ENCODE results near the gene ARHGEF12.

Gene ARHGEF12

DNA sequence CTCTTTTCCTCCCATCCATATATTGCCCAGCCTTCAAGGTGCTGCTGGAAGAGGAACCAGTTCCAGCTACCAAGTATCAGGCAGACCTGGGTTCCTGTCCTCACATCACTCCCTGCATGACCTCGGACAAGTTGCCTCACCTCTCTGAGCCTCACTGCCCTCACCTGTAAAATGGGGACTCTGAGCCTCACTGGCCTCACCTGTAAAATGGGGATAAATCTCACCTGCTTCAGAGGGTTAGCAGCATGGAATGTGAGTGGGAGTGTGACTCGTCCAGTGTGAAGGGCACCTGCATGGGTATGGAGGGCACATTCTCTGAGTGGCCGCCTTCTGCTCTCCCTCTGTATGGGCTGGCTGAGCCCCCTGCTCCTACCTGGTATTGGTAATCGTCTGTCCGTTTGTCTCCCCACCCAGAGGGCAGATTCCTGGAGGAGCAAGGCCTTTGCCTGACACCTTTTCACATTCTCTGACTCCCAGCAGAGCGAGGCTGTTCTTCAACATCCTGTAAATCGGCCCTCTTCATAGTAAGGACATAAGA lies 179.0 kb downstream of the ARHGEF12 start:
- Histone ChIP-seq H3K36me3 (ENCODE audit: control insufficient read depth, insufficient read depth, low read length) (no peaks in the 10 kb centered on the region), H3K4me1 (ENCODE audit: control insufficient read depth, insufficient read depth, low read length) (no peaks in the 10 kb centered on the region), H3K27me3 (ENCODE audit: control insufficient read depth, insufficient read depth, low read length) (peaks cover 9% of the 10 kb centered on the region), H3K27ac (ENCODE audit: low read depth, low read length) (no peak overlapping the region), H3K9ac (ENCODE audit: low read length) (no peak overlapping the region), H3K4me3 (ENCODE audit: low read length) (no peak overlapping the region)

DNA sequence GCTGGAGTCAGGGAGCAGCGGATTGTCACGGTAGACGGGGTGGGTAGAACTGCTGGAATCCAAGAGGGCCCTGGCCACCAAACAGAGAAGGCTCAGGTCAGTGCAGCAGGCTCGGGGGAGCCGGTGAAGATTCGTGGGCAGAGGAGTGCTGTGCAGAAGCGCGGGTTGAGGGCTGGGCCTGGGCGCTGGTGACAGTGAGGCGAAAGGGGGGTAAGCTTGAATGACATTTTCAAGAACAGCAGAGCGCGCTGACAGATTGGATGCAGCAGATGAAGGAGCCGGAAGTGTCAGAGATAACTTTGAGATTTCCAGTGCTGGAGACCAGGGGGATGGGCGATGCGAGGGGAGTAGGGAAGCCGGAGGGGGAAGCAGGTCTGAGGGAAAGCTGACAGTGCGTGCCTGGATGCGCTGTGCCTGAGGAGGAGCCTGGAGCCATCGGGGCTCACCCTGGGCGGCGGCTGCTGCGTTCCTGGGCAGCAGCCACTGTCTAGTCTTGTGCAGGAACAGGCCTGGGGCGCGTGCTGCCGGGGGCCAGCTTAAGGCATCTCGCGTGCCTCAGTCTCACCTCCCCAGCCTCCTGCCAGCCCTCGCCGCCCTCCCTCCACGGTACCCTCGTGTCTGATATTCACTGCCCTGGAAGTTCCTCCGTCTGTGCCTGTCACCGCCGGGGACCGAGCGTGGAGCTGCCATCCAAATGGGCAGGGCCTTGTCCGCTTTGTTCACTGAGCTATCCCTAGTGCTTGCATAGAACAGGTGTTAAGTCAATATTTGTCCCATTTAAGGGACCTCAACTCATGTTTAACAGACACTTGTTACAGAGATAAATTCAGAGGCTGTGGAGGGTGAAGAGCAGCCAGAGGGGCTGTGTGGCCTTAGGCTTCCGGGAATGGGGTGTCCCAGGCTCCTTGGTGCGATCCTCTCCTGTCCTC lies 180.5 kb downstream of the ARHGEF12 start:
- no peak overlapping the region for H3K4me3 ChIP-seq (ENCODE audit: low read length)
- H3K27me3 ChIP-seq (ENCODE audit: control insufficient read depth, insufficient read depth, low read length): peaks cover 9% of the 10 kb centered on the region
- H3K36me3 ChIP-seq (ENCODE audit: control insufficient read depth, insufficient read depth, low read length): no peaks in the 10 kb centered on the region
- H3K4me1 ChIP-seq (ENCODE audit: control insufficient read depth, insufficient read depth, low read length): no peaks in the 10 kb centered on the region
- no peak overlapping the region for H3K27ac ChIP-seq (ENCODE audit: low read depth, low read length)
- no peak overlapping the region for H3K9ac ChIP-seq (ENCODE audit: low read length)

DNA sequence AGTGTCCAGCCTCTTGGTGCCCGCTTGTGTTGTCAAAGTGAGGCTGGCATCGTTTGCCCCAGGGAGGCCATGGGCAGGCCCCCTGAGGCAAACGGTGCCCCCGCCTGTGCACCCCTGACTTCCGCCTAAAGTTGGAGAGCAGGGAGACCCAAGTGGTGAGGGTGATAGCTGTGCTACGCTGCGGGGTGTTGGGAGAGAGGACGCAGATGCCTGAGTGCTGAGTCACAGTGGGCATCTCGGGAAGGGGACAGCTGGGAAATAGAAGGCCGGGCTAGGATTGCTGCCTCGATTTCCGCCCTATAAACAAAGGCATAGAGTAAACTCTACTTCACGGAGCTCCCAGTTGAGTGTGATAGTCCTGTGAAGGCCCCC lies 181.2 kb downstream of the ARHGEF12 start:
- H3K4me3 ChIP-seq (ENCODE audit: low read length): no peak overlapping the region
- H3K27ac ChIP-seq (ENCODE audit: low read depth, low read length): no peak overlapping the region
- no peaks in the 10 kb centered on the region for H3K4me1 ChIP-seq (ENCODE audit: control insufficient read depth, insufficient read depth, low read length)
- no peaks in the 10 kb centered on the region for H3K36me3 ChIP-seq (ENCODE audit: control insufficient read depth, insufficient read depth, low read length)
- peaks cover 9% of the 10 kb centered on the region for H3K27me3 ChIP-seq (ENCODE audit: control insufficient read depth, insufficient read depth, low read length)
- no peak overlapping the region for H3K9ac ChIP-seq (ENCODE audit: low read length)

DNA sequence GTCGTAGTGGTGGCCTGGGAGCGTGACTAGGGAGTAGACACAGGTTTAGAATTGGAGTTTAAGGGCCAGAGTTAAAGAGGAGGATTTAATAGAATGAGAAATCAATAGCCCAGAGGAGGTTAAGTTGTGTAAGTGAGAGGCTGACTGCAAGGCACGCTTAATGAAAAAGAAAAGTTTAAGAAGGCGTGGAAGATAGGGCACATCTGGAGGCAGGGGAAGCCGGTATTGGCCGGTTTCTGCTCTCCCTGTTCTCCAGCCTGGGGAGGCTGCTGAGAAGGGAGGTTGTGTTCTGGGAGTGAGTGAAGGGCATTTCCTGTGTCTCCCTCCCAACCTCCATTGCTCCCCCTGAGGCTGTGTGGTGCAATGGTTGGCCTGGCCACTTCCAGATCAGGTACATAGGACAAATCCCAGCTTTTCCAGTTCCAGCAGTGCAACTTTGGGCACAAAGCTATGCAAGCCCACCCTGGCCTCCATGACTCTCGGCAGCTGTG lies 181.6 kb downstream of the ARHGEF12 start:
- no peak overlapping the region for H3K4me3 ChIP-seq (ENCODE audit: low read length)
- H3K27ac ChIP-seq (ENCODE audit: low read depth, low read length): no peak overlapping the region
- peaks cover 9% of the 10 kb centered on the region for H3K27me3 ChIP-seq (ENCODE audit: control insufficient read depth, insufficient read depth, low read length)
- H3K4me1 ChIP-seq (ENCODE audit: control insufficient read depth, insufficient read depth, low read length): no peaks in the 10 kb centered on the region
- H3K9ac ChIP-seq (ENCODE audit: low read length): no peak overlapping the region
- H3K36me3 ChIP-seq (ENCODE audit: control insufficient read depth, insufficient read depth, low read length): no peaks in the 10 kb centered on the region

DNA sequence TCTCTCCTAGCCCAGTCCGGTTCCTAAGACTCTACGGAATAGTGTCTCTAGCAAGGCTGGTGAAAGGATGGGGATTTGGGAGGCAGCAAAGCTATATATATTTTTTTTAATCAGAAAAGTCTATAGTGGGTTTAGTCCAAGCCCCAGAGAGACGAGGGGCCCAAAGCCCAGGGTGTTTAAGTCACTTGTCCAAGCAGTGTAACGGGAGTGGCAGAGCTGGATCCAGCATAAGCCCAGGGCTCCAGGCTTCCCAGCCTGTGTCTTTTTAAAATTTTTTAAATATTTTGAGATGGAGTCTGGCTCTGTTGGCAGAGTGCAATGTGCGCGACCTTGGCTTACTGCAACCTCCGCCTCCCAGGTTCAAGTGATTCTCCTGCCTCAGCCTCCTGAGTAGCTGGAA lies 182.1 kb downstream of the ARHGEF12 start:
- no peak overlapping the region for H3K9ac ChIP-seq (ENCODE audit: low read length)
- peaks cover 9% of the 10 kb centered on the region for H3K27me3 ChIP-seq (ENCODE audit: control insufficient read depth, insufficient read depth, low read length)
- no peak overlapping the region for H3K27ac ChIP-seq (ENCODE audit: low read depth, low read length)
- H3K36me3 ChIP-seq (ENCODE audit: control insufficient read depth, insufficient read depth, low read length): no peaks in the 10 kb centered on the region
- H3K4me3 ChIP-seq (ENCODE audit: low read length): no peak overlapping the region
- no peaks in the 10 kb centered on the region for H3K4me1 ChIP-seq (ENCODE audit: control insufficient read depth, insufficient read depth, low read length)

DNA sequence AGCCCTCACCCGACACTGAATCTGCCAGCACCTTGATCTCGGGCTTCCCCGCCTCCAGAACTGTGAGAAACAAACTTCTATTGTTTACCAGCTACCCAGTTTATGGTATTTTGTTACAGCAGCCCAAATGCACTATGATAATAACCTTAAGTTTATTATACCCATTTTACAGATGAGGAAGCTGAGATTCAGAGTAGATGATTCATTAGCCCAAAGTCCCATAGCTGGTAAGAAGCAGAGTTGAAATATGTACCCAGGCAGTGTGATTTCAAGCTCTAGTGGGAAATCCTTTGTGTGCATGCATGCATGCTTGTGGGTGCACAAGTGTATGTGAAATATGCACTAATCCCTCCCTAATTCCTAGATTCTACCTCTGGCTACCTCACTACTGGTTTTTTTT lies 183.3 kb downstream of the ARHGEF12 start:
- no peaks in the 10 kb centered on the region for H3K36me3 ChIP-seq (ENCODE audit: control insufficient read depth, insufficient read depth, low read length)
- H3K4me3 ChIP-seq (ENCODE audit: low read length): no peak overlapping the region
- no peak overlapping the region for H3K9ac ChIP-seq (ENCODE audit: low read length)
- no peak overlapping the region for H3K27ac ChIP-seq (ENCODE audit: low read depth, low read length)
- no peaks in the 10 kb centered on the region for H3K4me1 ChIP-seq (ENCODE audit: control insufficient read depth, insufficient read depth, low read length)
- H3K27me3 ChIP-seq (ENCODE audit: control insufficient read depth, insufficient read depth, low read length): peaks cover 9% of the 10 kb centered on the region

DNA sequence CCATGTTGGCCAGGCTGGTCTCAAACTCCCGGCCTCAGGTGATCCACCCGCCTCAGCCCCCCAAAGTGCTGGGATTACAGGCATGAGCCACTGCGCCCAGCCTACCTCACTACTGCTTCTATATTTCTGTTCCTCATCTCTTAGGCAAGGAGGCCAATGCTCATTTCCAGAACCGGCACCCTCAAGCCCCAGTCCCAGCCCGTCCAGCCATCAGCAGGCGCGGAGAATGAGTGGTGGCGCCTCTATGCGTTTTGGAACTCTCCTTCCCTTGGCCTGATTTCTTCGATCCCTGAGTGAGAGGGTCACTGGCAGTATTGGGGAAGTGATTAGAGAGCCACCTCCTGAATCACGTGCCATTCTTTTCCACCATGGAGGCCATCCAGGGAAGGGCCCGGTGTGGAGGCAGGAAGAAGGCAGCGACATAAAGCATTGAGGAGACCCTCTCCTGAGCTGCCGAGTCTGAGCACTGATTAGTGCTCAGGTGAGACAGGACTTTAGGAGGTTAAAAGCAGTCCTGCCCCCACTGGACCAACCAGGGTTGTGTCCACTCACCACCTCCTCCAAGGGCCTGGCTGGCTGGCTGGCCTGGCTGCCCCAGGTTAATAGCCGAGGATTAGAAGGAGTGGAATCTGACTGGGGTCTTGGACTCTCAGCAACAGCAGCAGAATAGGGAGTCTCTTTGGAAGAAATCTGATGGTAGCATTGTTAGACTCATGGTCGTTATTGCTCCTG lies 184.0 kb downstream of the ARHGEF12 start:
- no peaks in the 10 kb centered on the region for H3K4me1 ChIP-seq (ENCODE audit: control insufficient read depth, insufficient read depth, low read length)
- H3K4me3 ChIP-seq (ENCODE audit: low read length): no peak overlapping the region

DNA sequence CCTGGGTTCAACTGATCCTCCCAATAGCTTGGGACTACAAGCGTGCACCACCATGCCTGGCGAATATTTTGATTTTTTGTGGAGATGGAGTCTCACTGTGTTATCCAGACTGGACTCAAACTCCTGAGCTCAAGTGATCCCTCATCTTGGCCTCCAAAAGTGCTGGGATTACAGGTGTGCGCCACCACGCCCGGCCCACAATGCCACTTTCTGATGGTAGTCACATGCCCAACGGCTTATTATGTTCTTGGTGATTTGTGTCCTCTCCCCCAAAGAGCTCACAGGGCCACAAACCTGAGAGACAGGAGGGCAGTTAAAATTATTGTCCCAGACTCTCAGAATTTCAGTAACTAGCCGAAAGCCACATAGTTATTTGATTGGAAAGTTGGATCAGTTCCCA lies 185.0 kb downstream of the ARHGEF12 start:
- no peak overlapping the region for H3K27ac ChIP-seq (ENCODE audit: low read depth, low read length)
- H3K9ac ChIP-seq (ENCODE audit: low read length): no peak overlapping the region
- H3K27me3 ChIP-seq (ENCODE audit: control insufficient read depth, insufficient read depth, low read length): peaks cover 7% of the 10 kb centered on the region
- H3K4me3 ChIP-seq (ENCODE audit: low read length): no peak overlapping the region
- H3K36me3 ChIP-seq (ENCODE audit: control insufficient read depth, insufficient read depth, low read length): no peaks in the 10 kb centered on the region
- H3K4me1 ChIP-seq (ENCODE audit: control insufficient read depth, insufficient read depth, low read length): no peaks in the 10 kb centered on the region

More for the DNA sequence above, 184.0 kb downstream of the ARHGEF12 start:
- Histone ChIP-seq H3K27me3 (ENCODE audit: control insufficient read depth, insufficient read depth, low read length) (peaks cover 9% of the 10 kb centered on the region), H3K36me3 (ENCODE audit: control insufficient read depth, insufficient read depth, low read length) (no peaks in the 10 kb centered on the region), H3K27ac (ENCODE audit: low read depth, low read length) (no peak overlapping the region), H3K9ac (ENCODE audit: low read length) (no peak overlapping the region)

DNA sequence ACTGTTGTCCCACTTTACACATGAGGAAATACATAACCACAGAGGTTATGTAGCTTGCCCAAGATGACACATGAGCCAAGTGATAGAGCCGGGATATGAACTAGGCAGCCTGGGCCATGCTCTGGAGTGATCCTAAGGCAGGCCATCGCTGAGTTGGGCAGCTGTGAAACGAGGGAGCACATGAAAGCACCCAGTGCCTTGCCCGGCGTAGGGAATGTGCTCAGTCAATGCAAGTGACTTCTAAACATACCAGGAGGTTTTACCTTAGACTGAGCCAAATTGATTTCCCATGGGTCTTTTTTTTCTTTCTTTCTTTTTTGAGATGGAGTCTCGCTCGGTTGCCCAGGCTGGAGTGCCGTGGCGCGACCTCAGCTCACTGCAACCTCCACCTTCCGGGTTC lies 185.8 kb downstream of the ARHGEF12 start:
- H3K4me3 ChIP-seq (ENCODE audit: low read length): no peak overlapping the region
- H3K36me3 ChIP-seq (ENCODE audit: control insufficient read depth, insufficient read depth, low read length): no peaks in the 10 kb centered on the region
- H3K27ac ChIP-seq (ENCODE audit: low read depth, low read length): no peak overlapping the region
- H3K9ac ChIP-seq (ENCODE audit: low read length): no peak overlapping the region
- no peaks in the 10 kb centered on the region for H3K27me3 ChIP-seq (ENCODE audit: control insufficient read depth, insufficient read depth, low read length)
- H3K4me1 ChIP-seq (ENCODE audit: control insufficient read depth, insufficient read depth, low read length): no peaks in the 10 kb centered on the region

DNA sequence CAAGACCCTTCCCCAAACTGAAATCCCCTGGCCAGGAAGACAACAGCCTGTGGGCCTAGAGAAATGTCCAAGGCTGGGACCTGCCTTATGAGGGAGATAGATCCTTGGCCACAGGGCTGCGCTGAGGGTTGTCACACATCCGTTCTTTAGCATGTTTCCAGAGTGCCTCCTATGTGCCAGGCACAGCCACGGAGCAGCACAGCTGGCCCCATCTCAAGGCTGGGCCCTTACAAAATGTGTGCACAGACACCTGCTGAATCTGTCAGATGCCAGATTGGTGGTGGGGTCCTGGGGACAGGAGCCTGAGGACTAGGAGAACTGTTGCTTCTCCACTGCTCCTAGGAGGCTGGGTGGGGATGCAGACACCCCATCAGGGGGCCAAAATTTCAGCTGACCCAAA lies 186.5 kb downstream of the ARHGEF12 start:
- Histone ChIP-seq H3K36me3 (ENCODE audit: control insufficient read depth, insufficient read depth, low read length) (no peaks in the 10 kb centered on the region), H3K27ac (ENCODE audit: low read depth, low read length) (no peak overlapping the region), H3K9ac (ENCODE audit: low read length) (no peak overlapping the region), H3K4me1 (ENCODE audit: control insufficient read depth, insufficient read depth, low read length) (no peaks in the 10 kb centered on the region), H3K27me3 (ENCODE audit: control insufficient read depth, insufficient read depth, low read length) (peaks cover 2% of the 10 kb centered on the region), H3K4me3 (ENCODE audit: low read length) (no peak overlapping the region)

DNA sequence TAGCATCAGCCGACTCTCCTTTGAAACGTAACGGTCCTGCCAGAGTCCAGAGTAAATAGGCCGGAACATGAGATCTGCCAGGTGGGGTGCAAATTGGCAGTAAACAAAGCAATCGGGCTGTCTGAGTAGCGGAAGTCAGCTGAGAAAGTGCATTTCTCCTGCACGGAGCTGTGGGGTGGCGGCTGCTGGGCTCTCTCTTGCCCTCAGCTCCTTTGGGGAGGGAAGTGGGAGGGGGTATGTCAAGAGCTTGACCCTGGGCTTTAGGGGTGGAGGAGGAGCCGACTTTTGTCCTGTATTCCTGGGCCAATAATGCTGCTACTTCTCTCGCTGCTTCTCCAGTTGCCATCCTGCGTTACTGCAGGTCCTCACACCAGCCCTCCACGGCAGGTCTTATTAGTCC lies 187.0 kb downstream of the ARHGEF12 start:
- H3K36me3 ChIP-seq (ENCODE audit: control insufficient read depth, insufficient read depth, low read length): no peaks in the 10 kb centered on the region
- H3K4me3 ChIP-seq (ENCODE audit: low read length): no peak overlapping the region
- no peaks in the 10 kb centered on the region for H3K4me1 ChIP-seq (ENCODE audit: control insufficient read depth, insufficient read depth, low read length)
- no peak overlapping the region for H3K9ac ChIP-seq (ENCODE audit: low read length)
- H3K27ac ChIP-seq (ENCODE audit: low read depth, low read length): no peak overlapping the region
- H3K27me3 ChIP-seq (ENCODE audit: control insufficient read depth, insufficient read depth, low read length): peaks cover 2% of the 10 kb centered on the region

DNA sequence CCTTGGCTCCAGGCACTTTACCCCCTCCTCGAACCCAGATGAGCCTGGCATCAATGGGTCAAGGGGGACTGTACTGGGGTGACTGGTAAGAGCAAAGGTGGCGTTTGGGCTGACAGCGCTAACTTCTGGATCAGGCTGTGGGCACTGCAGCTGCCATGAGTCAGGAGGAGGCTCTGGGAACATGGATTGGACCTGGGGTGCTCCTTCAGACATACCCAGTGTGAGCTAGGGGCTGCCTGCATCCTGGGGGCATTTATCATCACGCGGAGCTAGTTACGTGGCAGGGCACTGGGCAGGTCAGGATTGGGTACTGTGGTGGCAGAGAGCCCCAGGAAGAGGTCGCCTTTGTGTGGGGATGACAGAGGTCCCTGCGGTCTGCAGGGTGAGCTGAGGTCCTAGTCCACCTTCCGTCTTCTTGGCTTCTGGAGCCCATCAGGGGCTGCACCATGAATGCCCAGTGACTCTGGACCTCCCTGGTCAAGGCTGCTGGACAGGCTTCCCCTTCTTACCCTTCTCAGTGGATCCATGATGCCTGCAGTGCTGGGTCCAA lies 188.4 kb downstream of the ARHGEF12 start:
- Histone ChIP-seq H3K27ac (ENCODE audit: low read depth, low read length) (no peak overlapping the region), H3K4me1 (ENCODE audit: control insufficient read depth, insufficient read depth, low read length) (no peaks in the 10 kb centered on the region), H3K4me3 (ENCODE audit: low read length) (no peak overlapping the region), H3K36me3 (ENCODE audit: control insufficient read depth, insufficient read depth, low read length) (no peaks in the 10 kb centered on the region), H3K9ac (ENCODE audit: low read length) (no peak overlapping the region), H3K27me3 (ENCODE audit: control insufficient read depth, insufficient read depth, low read length) (peaks cover 2% of the 10 kb centered on the region)
